RWPE1 (cell line): ENCODE measurements around the gene MYO1E.
"Not testable (repeated sequence)": the region's sequence is repeated elsewhere in the genome, so short reads cannot be mapped to it uniquely, and the experiment has no call there.

Source experiments
- CTCF ChIA-PET: fragments of 350-600 bp; sonication (Branson Sonifier 250); formaldehyde crosslinking; extraction: SDS; loops from one replicate; lab custom pipeline; 2021; lab: Yijun Ruan, JAX
- POLR2A ChIA-PET: fragments of 400-600 bp; formaldehyde crosslinking; extraction: SDS; loops from one replicate; lab custom pipeline; 2020; ENCODE audit warnings: antibody characterized with exemption; ENCODE audit not compliant: low non-redundant PET; lab: Yijun Ruan, JAX
- DNase-seq: peaks from one replicate; pipeline ENCODE4 v3.0.0; 2012; ENCODE audit warnings: low spot score
- H3K27ac ChIP-seq: fragments of 450-650 bp; 2 replicates; pipeline ENCODE4 v1.5.1; 2017
- TF ChIP-seq, protein P1 (sequence below): fragments of 450-650 bp; conservative IDR thresholded peaks from 2 replicates; pipeline ENCODE4 v1.5.1; 2017; ENCODE audit warnings: low read depth, mild to moderate bottlenecking

Gene MYO1E

DNA sequence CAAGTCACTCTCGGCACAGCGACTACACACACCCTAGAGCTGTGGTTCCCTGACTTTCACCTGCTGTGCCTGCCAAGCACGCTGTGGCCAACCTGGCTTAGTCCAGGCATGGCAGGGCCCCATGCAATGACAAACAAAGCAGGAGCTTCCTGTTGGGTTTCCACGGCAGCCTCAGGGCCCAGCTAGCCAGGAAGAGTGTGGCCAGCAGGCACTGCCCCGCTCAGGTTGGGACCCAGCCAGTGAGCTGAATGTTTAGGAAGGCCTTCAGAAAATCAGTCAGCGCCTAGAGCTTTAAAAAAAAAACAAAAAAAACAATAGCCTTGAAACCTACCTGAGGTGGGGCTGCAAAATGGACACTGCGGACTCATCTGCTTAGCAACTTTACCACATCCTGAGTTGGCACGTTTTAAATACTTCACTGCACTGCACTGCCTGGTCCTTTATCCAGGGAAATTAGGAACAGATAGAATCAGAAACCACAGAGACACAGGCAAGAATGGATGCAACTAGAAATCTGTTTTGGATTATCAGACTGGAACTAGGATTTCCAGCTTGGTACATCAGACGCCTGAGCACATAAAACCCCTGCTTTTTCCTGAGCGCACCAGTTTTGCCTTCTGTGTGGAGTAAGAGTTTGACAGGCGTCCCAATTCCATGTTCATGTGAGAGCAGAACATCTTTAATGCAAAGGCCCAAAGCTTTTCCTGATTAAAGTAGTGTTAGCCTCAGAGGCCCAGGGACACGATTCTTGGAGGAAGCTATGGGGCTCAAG, 202.2 kb downstream of the MYO1E start:
- ChIA-PET CTCF (interaction anchor here (0.6 to 1.1 kb wide), 4 partner anchors 21 to 323 kb away, joined by 3 to 4 read pairs (median 3); no protein-coding TSS in a partner anchor), POLR2A (no interaction called here)
- TF ChIP-seq, protein P1, sequence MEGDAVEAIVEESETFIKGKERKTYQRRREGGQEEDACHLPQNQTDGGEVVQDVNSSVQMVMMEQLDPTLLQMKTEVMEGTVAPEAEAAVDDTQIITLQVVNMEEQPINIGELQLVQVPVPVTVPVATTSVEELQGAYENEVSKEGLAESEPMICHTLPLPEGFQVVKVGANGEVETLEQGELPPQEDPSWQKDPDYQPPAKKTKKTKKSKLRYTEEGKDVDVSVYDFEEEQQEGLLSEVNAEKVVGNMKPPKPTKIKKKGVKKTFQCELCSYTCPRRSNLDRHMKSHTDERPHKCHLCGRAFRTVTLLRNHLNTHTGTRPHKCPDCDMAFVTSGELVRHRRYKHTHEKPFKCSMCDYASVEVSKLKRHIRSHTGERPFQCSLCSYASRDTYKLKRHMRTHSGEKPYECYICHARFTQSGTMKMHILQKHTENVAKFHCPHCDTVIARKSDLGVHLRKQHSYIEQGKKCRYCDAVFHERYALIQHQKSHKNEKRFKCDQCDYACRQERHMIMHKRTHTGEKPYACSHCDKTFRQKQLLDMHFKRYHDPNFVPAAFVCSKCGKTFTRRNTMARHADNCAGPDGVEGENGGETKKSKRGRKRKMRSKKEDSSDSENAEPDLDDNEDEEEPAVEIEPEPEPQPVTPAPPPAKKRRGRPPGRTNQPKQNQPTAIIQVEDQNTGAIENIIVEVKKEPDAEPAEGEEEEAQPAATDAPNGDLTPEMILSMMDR = no peak
- peak overlapping the region; percentile 84 for H3K27ac ChIP-seq
- DNase-seq = peak; percentile 47

DNA sequence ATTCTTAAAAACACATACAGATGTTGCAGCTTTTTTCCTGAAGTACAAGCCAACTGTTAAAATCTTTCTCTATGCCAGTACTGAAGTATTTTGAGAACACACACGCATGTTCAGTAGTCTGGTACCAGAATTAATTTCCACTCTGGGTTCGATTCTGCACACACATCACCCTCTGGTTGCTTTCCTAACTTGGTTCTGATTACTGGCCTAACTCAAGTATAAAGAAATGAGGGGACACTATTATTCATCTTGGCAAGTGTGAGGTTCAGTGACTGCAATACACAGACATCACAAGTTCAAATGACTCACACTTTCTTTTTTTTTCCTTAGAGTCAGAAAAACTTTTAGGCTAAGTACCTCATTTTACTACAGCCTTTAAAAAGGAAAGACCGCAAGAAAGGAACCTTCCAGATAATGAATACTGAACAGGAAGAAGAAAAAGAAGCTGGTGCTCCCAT, 203.4 kb downstream of the MYO1E start:
- peak overlapping the region; percentile 84 for H3K27ac ChIP-seq
- TF ChIP-seq, protein P1 = no peak
- CTCF ChIA-PET = interaction anchor here (1.1 kb wide), 2 partner anchors 23 to 324 kb away, joined by 3 read pairs; no protein-coding TSS in a partner anchor
- POLR2A ChIA-PET = no interaction called here
- DNase-seq = no peak

DNA sequence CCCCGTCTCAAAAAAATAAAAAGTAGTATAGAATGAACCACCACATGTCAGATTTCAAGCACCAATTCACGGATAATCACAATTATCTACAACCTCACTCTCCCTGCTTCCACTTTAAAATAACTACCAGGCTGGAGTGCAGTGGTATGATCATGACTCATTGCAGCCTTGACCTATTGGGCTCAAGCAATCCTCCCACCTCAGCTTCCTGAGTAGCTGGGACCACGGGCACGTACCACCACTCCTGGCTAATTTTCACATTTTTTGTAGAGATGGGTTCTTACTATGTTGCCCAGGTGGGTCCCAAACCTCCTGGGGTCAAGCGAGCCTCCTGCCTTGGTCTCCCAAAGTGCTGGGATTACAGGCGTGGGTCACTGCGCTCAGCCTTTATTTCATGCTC, 204.1 kb downstream of the MYO1E start:
- ChIA-PET CTCF (no interaction called here), POLR2A (no interaction called here)
- no peak for DNase-seq
- H3K27ac ChIP-seq = peak overlapping the region; percentile 27
- TF ChIP-seq, protein P1 = no peak

DNA sequence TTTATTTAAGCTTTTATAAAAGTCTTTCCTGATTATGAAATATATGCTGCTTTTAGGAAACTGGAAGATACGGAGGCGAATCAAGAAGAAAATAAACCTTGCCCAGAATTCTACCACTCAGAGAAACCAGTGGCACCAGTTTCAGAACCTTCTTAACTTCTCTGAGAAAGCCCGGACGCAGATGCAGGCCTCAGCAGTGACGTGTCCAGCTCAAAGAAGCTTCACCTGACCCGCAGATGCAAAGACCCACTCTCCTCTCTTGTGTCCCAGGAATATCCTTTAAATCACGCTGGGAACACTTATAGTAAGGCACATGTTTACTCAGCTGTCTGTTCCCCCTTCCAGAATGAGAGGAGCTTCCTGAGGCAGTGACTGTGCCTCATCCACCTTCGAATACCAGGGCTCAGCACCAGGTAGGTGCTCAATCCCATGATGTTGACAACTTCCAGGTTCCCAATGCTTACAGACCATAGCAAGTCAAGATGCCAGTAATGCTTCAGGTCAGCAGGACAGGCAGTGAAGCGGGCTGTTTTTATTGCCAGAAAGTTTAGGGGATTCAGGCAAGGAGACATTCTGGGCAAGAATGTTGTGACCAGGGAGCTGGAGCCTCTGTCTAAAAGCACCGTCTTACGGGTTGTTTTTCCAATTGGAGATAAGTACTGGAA, 205.9 kb downstream of the MYO1E start:
- CTCF ChIA-PET = interaction anchor here (0.6 to 0.7 kb wide), 3 partner anchors 16 to 199 kb away, joined by 4 to 8 read pairs (median 4); no protein-coding TSS in a partner anchor
- no peak for DNase-seq
- TF ChIP-seq, protein P1 = no peak
- H3K27ac ChIP-seq = peak overlapping the region; percentile 55
- POLR2A ChIA-PET = no interaction called here

DNA sequence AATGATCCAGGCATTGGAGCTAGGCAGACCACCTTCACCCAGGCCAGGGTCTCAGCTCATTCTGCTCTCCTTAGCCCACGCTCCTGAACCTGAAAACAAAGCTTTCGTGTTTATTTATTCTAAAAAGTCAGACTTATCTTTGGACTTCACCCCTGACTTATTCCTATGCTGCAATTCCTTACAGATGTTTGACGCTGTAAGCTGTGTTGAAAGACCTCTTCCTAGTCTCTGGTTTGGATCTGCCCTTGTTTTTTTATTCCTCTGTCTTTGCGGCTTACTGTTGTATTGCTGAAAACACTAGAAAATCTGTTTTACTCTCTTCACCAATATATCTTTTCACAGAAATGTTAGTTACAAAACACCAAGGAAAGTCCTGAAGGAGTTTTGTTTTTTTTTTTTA, 206.5 kb downstream of the MYO1E start:
- ChIA-PET CTCF (interaction anchor here (0.5 to 0.6 kb wide), 4 partner anchors 15 to 200 kb away, joined by 4 to 8 read pairs (median 4); no protein-coding TSS in a partner anchor), POLR2A (no interaction called here)
- no peak for DNase-seq
- TF ChIP-seq, protein P1 = no peak
- no peak overlapping the region for H3K27ac ChIP-seq

DNA sequence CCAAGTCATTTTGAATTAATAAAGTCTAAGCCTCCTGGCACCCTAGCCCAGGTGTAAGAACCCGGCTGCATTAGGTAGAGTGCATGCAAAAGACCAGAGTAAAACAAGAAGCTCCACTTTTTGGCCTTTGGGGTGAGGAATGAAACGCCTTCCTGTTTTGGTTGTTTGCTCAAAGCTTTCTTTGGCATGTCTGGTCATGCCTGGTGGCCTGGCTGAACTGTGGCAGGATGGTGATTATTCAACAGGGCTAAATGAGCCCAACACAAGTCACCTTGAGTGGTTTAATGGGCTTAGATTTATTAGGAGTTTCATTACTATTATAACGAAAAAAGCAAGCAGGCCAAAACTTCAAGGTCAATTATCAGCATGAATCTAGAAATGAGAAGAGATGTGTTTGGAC, 206.9 kb downstream of the MYO1E start:
- peak overlapping the region; percentile 6; the same call in 1 of the 2 replicates for H3K27ac ChIP-seq
- DNase-seq = peak; percentile 73
- ChIA-PET CTCF (interaction anchor here (0.5 to 0.6 kb wide), 4 partner anchors 48 to 200 kb away, joined by 4 read pairs; no protein-coding TSS in a partner anchor), POLR2A (no interaction called here)
- TF ChIP-seq, protein P1 = no peak

DNA sequence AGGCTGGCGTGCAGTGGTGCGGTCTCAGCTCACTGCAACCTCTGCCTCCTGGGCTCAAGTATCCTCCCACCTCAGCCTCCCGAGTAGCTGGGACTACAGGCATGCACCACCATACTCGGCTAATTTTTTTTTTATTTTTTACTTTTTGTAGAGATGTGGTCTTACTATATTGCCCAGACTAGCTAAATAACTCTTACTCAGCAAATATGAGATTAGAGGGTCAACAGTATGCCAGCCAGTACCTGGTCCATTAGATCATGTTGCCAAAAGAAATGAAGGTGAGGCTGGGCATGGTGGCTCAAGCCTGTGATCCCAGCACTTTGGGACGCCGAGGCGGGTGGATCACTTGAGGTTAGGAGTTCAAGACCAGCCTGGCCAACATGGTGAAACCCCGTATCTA, 210.6 kb downstream of the MYO1E start:
- DNase-seq, POLR2A ChIA-PET, H3K27ac ChIP-seq: not testable (repeated sequence)
- CTCF ChIA-PET = interaction anchor here (0.8 kb wide), 1 partner anchor 331 kb away, joined by 4 read pairs; no protein-coding TSS in a partner anchor
